Putamen (tissue), 1 donor: Measurements from ENCODE around the gene WFIKKN1.
A peak's percentile ranks its signal among the peaks of the same experiment; 100 is the strongest.

Source experiments
- DNase-seq: peaks from one replicate; pipeline ENCODE4 v3.0.0-alpha.2; 2016; ENCODE audit warnings: low spot score

WFIKKN1 gene

DNA sequence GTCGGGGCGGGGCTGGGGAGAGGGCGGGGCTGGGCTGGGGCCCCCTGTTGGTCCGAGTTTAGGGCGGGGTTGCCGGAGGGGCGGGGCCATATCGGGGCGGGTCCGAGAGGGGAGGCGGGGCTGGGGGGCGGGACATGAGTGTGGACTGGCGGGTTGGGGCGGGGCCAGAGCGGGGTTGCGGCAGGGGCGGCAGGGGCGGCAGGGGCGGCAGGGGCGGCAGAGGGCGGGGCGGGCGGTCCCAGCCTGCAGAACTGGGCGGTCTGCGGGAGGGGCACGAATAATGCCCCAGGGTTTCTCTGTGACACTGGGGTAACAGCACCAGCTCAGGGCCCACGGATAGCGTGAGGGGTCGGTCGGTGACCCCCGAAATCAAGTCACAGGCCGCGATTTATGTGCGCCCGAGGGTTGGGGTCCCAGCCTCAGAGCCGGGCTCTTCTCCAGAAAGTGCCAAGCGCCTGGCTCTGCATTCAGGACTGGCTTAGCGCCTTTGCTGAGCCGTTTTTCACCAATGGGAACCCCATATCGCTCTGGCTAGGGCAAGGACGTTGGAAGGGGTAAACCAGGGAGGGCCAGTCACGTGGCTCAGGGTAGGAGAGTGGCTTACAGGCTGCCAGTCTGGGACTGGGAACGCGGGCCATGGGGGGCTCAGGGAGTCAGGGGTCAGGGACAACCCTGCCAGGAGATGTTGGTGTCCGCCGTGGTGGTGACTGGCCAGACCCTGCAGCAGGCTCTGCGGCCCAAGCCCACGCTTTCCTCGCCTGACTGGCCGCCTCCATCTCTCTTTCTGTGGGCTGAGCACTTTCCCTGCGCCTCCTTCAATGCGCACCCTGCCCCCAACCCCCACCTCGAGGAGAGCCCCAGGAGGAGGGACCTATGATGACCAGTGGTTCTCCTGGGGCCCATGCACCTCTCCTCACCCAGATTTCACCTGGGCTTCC is 6.6 kb downstream of the WFIKKN1 start:
- peak; percentile 51 for DNase-seq

DNA sequence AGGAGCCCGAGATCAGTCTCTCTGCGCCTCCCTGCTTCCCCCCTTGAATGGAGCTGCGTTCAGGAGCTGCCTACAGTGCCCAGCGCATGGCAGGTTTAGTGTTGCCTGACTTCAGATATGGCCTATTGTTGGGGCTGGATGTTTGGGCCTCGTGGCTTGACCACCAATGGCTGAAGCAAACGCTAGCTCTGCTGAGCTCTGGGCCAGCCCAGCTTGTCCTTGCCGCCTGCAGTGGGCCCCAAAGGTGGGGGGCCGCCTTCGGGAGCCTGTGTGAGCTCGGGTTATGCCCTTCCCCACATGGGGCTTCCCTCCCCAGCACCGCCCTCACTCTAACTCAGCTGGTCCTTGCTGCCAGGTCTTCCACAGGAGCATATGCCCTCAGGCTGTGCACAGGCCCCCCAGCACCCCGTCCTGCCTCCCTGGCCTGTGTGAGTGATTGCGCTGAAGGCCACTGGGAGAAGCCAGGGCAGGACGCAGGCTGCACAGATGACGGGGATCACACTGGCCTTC is 7.3 kb downstream of the WFIKKN1 start:
- DNase-seq = no peak

DNA sequence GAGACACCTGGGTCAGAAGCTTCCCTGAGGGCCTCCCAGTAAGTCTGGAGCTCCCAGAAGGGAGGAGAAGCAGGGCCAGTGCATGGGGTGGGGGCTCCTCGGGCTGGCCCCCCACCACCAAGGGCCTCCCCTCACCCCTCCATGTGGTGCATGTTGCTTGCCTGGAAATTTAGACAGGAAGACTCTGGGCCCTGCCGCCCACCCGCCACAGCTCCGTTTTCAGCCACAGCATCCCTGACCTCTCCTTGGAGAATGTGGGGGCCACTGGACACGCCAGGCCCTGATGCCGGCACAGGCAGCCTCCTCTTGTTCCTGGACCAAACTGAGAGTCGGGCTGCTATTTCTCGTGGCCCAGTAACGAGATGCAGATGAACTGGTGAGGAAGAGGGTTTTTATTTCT is 8.1 kb downstream of the WFIKKN1 start:
- DNase-seq = no peak

DNA sequence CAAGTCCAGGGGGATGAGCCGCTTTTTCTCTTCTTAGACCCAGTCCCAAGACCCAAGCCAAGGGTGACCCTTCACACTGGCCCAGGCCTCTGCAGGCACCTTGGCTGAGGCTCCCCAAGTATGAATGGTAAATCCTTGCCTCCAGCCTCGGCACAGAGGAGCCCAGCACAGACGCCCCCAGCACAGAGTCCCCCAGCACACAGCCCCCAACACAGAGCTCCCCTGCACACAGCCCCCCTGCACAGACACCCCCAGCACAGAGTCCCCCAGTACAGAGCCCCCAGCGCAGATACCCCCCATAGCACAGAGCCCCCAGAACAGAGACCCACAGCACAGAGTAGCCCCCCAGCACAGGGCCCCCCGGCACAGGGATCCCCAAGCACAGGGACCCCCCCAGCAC is 9.8 kb downstream of the WFIKKN1 start:
- no peak for DNase-seq

DNA sequence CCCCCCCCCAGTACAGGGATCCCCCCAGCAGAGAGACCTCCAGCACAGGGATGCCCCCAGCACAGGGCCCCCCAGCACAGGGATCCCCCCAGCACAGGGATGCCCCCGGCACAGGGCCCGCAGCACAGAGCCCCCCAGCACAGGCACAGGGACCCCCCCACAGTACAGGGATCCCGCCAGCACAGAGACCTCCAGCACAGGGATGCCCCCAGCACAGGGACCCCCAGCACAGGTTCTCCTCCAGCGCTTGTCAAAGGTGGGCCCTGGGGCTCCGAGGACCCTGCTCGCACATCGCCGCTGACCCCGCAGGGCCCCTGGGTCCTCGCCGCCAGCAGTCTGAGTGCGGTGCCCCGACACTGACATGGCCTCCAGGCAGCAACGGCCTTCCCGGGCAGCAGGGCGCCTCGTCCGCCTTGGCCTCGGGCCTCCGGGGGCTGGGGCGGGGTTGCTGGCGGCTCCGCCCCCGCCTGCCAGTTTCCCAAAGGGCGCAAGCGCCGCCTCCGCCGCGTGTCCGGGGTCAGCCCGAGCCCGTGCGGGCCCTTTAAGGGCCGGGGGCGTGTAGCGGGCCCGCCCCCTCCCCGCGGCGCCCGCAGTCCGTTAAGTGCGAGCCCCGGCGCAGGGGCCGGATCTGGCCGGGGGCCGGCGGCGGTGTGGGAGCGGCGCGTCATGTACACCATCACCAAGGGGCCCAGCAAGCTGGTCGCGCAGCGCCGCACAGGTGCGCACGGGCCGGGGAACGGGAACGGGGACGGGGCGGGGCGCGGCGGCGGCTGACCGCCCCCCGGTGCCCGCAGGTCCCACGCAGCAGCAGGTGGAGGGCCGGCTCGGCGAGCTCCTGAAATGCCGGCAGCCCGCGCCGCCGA is 10.8 kb downstream of the WFIKKN1 start, which contains the start of gene MCRIP2:
MCRIP2 (plus strand) TSS at position 503 of the 863 bp plus-strand sequence; CDS start at position 667, 164 bp downstream.
- DNase-seq = peak; percentile 71

DNA sequence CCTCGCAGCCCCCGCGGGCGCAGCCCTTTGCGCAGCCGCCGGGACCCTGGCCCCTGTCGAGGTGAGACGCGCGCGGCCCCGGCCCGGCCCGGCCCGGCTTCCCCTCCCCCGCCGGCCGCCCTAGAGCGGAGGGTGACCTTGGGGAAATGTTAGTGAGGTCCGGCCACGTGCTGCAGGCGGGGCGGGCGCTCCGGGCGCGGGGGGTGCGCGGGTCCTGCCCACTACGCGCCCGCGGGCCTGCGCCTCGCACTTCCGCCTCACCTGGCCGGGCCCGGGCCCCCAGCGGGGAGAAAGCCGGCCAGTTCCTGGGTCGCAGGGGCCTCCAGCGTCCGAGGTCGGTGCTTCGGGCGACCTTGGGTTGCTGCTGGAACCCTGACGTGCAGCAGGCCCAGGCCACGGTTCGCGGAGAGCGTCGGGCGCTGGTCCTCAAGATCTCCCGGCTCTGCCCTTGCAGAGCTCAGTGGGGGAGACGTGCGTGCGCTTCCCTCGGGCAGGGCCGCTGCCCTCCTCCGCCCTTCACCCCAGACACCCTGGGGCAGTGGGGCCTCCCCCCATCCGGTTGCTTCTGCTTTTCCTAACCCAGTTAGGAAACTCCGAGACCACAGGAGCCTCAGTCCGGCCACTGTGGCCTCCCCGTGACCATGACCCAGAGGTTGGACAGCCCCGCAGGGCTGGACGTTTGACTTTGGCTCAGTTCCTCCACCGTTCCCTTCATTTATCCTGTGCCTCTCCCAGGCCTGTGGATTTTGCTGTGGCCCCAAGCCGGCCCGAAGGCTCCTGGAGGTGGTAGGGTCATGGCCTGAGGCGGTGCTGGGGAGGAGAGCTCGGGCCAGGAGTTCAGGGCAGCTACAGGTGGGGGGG is 11.6 kb downstream of the WFIKKN1 start:
- DNase-seq = no peak

DNA sequence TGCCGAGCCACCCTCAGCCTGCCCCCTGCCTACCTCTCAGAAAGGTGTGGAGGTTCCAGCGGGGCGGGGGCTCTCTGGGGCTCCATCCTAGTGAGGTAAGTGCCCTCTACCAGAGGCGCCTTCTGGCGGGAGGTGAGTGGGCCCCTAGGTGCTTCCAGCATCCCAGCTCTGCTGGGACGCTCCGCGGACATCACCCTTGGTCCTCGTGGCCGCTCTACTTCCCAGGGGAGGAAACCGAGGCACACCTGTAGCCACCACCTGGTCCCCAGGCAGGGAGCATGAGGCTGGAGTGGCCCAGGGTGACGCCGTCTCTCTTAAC is 12.2 kb downstream of the WFIKKN1 start:
- DNase-seq = no peak

DNA sequence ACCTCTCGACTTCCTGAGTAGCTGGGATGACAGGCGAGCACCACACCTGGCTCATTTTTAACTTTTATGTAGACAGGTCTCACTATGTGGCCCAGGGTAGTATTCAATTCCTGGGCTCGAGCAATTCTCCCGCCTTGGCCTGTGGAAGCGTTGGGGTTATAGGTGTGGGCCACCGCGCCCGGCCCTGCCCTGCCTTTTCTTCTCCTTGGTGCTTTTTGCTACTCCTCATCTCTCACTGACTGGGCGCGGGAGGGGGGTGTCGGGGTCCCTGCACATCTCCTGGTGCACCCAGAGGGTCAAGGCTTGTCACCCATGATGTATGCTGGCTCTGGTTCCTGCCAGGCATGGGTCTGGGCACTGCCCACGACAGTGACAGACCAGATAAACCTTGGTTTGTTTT is 13.8 kb downstream of the WFIKKN1 start:
- no peak for DNase-seq

DNA sequence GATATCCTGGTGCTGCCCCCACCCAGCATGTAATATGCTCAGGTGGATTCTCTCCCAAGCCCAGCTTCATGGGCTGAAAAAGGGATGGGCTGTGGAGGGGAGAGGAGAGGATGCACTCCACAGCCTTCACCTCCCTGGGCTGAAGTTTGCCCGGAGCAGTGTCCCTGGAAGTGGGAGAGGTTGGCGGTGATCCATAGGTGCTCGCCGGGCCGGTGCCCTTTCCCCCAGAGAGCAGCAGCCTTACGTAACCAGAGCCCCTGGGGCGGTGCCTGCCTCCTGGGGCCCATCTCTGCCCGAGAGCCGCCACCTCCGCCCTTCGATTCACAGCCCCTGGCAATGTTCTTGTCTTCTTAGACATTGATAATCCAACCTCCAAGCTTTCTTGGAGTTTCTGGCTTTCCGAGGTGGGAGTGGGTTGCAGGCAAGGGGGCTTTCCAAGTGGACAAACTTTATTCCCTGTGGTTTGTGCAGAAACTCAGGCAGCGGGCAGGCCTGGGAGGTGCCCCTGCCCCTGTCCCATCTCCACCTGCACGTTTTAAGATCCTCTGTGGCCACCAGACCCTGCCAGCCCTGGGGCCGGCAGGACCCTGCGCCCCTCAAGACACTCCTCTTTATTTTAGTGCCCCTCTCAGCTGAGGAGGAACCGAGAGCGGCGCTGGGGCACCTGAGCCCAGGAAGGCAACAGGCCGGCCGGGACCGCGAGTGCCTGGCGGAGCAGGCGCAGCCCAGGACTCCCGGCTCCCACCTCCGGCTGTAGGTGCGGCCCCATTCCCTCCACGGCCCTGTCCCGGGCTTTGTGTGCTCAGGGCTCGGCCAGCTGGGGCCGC is 15.3 kb downstream of the WFIKKN1 start:
- no peak for DNase-seq

DNA sequence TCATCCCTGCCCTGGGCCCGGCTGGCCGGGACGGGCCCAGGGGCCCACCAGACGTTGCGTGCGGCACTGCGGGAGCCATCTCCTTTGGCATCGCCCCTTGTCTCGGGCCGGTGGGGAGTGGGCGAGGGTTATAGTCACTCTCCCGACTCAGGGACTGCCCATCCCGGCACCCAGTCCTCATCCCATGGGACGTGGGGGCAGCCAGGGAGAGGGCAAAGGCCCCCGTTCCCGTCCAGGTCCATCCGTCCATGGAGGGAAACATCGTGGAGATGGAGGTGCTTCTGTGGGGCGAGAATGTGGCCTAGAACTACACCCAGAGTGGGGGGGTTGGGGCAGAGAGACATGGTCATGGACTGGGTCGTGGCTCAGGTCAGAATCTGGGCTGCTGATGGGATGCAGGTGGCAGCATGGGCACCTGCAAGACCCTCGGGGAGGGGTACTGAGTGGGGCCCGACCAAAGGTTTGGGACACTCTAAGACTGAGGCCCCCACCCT is 15.9 kb downstream of the WFIKKN1 start:
- no peak for DNase-seq

DNA sequence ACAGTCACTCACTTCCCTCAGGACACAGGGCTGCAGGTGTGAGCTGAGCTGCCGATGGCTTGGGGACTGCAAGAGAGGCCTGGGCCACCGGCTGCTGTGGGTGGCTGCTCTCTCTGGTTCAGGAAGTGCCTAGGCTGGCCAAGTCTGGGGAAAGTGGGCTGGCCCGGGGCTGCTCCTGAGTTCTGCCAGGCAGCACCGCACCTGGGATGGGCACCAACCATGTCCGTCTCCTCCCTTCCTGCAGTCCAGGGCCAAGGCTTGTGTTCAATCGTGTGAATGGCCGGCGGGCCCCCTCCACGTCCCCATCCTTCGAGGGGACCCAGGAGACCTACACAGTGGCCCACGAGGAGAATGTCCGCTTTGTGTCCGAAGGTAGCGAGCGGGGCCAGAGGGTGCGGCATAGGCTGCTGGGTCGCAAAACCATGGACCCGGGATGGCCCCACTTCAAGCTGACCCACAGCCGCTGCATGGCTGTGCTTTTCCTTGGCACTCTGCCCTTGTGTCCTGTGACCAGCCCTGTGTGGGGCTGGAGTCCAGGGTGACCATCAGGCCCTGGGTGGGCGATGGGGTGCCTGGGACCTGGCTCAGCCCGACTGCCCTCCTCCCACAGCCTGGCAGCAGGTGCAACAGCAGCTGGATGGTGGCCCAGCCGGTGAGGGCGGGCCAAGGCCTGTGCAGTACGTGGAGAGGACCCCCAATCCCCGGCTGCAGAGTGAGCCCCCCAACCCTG is 16.6 kb downstream of the WFIKKN1 start:
- no peak for DNase-seq

DNA sequence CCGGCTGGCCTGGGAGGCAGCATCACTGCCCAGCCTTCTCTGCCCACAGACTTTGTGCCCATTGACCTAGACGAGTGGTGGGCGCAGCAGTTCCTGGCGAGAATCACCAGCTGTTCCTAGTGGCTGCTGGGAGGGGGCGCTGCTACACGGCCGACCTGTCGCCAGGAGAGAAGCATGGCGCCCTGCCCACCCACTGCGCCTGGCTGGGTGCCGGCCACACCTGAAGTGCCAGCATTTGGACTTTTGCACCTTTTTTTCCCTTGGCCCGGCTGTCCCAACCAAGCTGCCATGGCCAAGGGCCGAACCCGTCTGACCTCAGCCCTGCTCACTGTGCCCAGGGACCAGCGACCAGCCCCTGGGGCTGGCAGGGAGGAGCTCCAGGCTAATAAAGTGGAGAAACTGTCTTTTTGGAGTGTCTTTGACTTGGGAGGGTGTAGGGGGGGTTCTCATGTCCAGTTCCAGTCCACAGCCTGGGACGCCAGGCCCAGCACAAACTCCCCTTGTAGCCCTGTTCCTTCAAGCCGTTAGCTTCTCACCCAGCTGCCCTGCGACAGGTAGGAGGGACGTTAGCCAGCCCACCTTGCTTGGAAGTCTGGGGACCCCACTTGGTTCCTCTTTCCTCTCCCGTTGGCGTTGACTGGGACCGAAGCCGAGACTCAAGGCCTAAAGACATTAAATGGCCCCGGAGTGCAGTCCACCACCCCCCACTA is 17.4 kb downstream of the WFIKKN1 start:
- no peak for DNase-seq

DNA sequence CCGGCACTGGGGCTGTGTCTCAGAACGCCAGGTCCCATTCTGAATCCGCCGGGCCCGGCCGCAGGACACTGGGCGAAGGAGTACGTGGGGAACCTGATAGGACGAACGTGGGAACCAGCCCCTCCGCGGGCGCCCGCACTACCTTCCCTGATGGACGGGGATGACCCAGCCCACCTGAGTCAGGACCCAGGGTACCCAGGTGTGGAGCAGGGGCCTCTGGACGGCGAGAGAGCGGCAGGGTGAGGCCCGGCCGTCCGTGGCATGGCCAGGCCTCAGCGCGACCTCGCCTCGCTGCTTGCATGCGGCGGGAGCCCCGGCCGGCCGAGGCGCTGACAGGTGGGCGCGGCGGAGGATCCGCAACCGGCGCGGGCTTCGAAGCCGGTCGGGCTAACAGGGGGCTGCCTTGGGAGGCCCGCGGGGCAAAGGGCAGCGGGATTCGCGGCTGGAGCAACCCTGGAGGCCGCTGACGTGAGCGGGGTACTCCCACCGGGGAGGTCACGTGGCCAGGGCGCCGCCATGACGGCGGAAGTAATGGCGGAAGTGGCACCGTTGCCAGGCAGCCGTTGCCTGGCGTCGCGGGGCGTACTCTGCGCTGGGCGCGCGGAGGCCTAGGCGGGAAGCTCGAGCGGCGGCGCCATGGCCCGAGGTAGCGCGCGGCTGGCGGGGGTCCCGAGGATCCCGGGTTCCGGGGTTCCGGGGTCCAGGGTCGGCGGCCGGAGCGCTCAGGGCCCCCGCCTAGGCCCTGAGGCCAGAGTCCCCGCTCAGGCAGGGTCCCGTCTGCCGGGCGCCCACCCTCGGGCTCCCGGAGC is 18.2 kb downstream of the WFIKKN1 start, which contains the start of gene WDR90:
WDR90 (plus strand) TSS at position 585 of the 809 bp plus-strand sequence; CDS start at position 637, 52 bp downstream.
- DNase-seq = peak; percentile 91

DNA sequence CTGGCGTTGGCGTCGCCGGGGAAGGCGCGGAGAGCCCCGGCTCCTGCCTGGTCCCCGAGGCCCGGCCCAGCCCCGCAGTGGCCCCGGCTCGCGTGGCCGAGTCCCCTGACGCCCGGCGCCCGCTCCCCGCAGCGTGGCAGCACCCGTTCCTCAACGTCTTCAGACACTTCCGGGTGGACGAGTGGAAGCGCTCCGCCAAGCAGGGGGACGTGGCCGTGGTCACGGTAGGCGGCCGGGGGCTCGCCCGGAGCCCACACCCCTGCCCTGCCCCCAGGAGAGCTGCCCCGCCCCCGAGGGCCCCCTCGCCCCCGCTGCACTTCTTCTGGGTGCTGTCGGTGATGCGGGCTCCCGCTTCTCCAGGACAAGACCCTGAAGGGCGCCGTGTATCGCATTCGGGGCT is 18.8 kb downstream of the WFIKKN1 start:
- no peak for DNase-seq

DNA sequence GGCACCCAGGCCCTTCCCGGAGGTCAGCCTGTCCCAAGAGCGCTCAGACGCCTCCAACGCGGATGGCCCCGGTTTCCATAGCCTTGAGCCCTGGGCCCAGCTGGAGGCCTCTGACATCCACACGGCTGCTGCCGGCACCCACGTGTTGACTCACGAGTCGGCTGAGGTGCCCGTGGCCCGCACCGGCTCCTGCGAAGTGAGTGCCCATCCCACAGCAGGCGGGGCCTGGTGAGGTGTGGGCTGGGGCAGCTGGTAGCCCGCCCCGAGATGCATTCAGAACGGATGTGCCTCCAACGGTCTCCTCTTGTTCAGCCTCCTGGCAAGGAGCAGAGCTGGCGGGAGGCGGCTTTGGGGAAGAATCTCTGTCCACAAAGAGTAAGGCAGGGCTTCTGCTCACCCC is 21.1 kb downstream of the WFIKKN1 start:
- DNase-seq = no peak

DNA sequence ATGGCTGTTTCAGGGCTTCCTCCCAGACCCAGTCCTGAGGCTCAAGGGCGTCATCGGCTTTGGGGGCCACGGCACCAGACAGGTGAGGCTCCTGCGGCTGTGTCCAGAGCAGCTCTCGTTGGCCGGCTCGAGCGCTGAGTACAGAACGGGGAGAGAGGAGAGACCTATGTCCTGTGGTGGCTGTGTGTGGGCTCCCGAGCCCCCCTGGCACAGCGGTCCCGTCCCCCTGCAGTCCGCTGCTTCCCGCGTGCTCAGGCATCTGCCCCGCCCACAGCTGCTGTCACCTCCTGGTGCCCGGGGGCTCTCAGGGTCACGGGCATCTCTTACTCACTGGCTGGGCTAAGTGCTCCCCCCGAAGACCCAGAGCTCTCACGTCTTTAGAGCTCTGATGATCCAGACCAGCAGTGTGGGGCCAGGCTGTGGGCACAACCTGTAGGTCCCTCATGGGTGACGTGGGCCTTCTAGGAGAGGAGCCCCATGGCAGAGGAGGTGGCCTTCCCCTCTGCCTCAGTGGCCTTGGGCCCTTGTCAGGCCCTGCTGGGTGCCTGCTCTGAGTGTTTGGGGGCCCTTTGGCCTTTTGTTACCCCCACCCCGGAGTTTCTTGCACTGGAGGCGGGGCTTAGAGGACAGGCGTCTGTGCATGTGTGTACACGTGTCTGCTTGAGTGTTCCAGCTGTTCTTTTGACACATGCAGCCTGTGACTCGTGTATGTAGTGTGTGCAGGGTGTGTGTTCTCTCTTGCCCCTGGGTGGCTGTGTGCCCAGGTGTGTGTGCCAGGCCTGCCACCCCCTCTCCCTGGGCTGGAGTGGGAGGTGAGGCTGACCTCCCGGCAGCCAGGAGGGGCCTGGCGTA is 21.9 kb downstream of the WFIKKN1 start:
- no peak for DNase-seq

DNA sequence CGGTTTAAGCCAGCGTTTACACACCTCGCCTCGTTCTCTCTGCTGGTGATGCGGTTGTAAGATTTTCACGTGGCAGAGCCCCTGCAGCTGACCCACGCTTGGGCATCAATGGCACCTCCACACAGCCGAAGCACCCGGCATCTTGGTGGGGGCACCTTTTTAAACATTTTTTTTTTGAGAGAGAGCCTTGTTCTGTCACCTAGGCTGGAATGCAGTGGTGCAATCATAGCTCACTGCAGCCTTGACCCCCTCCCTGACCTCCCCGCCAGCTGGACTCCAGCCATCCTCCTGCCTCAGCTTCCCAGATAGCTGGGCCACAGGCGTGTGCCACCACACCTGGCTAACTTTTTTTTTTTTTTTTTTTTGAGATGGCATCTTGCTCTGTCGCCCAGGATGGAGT is 23.2 kb downstream of the WFIKKN1 start:
- DNase-seq = no peak
